Measurements from ENCODE around the gene KCNK2.
A peak's percentile ranks its signal among the peaks of the same experiment; 100 is the strongest.

The KCNK2 gene

GRCh38 chr1:215264649-215265048 is 182.1 kb downstream of the KCNK2 start:
- H3K36me3 ChIP-seq (replicated peaks) = no peaks in the 10 kb centered on the region
- DNase-seq = no peak
- H3K4me3 ChIP-seq (ENCODE audit: low read depth, low read length) = no peak overlapping the region
- no peaks in the 10 kb centered on the region for H3K27me3 ChIP-seq (replicated peaks)
- H3K27ac ChIP-seq = no peak overlapping the region
- no peak for TF ChIP-seq CTCF (IDR thresholded peaks at IDR 0.05; ENCODE audit: low read depth, low read length, missing control alignments)
- in situ Hi-C loops (cut with HindIII; ENCODE audit: low pct_ligation_motif_present, low sequenced_read_pairs) = no loop called here

GRCh38 chr1:215267495-215267894 is 185.0 kb downstream of the KCNK2 start:
- Histone ChIP-seq H3K36me3 (replicated peaks) (no peaks in the 10 kb centered on the region), H3K27ac (no peak overlapping the region), H3K4me3 (ENCODE audit: low read depth, low read length) (no peak overlapping the region), H3K27me3 (replicated peaks) (no peaks in the 10 kb centered on the region)
- DNase-seq = no peak
- in situ Hi-C loops (cut with HindIII; ENCODE audit: low pct_ligation_motif_present, low sequenced_read_pairs) = no loop called here
- TF ChIP-seq CTCF (IDR thresholded peaks at IDR 0.05; ENCODE audit: low read depth, low read length, missing control alignments) = no peak

- H3K27ac ChIP-seq = no peak overlapping the region
- H3K27me3 ChIP-seq (replicated peaks) = no peaks in the 10 kb centered on the region
- no peak overlapping the region for H3K4me3 ChIP-seq (ENCODE audit: low read depth, low read length)
- in situ Hi-C loops (cut with HindIII; ENCODE audit: low pct_ligation_motif_present, low sequenced_read_pairs) = no loop called here
- peak; percentile 34 for TF ChIP-seq CTCF (IDR thresholded peaks at IDR 0.05; ENCODE audit: low read depth, low read length, missing control alignments)
- no peak for DNase-seq
- H3K36me3 ChIP-seq (replicated peaks) = no peaks in the 10 kb centered on the region
Measured at GRCh38 chr1:215269955-215270354, 187.4 kb downstream of the KCNK2 start.

GRCh38 chr1:215273838-215274516 is 191.4 kb downstream of the KCNK2 start:
- no peak overlapping the region for H3K4me3 ChIP-seq (ENCODE audit: low read depth, low read length)
- in situ Hi-C loops (cut with HindIII; ENCODE audit: low pct_ligation_motif_present, low sequenced_read_pairs) = no loop called here
- peak; percentile 11 for DNase-seq
- TF ChIP-seq CTCF (IDR thresholded peaks at IDR 0.05; ENCODE audit: low read depth, low read length, missing control alignments) = no peak
- no peaks in the 10 kb centered on the region for H3K27me3 ChIP-seq (replicated peaks)
- H3K36me3 ChIP-seq (replicated peaks) = no peaks in the 10 kb centered on the region
- no peak overlapping the region for H3K27ac ChIP-seq

GRCh38 chr1:215276582-215276981 is 194.0 kb downstream of the KCNK2 start:
- H3K4me3 ChIP-seq (ENCODE audit: low read depth, low read length) = no peak overlapping the region
- no peak for DNase-seq
- no peaks in the 10 kb centered on the region for H3K27me3 ChIP-seq (replicated peaks)
- in situ Hi-C loops (cut with HindIII; ENCODE audit: low pct_ligation_motif_present, low sequenced_read_pairs) = no loop called here
- TF ChIP-seq CTCF (IDR thresholded peaks at IDR 0.05; ENCODE audit: low read depth, low read length, missing control alignments) = no peak
- no peak overlapping the region for H3K27ac ChIP-seq
- no peaks in the 10 kb centered on the region for H3K36me3 ChIP-seq (replicated peaks)

- TF ChIP-seq CTCF (IDR thresholded peaks at IDR 0.05; ENCODE audit: low read depth, low read length, missing control alignments) = no peak
Measured at GRCh38 chr1:215277532-215277931, 195.0 kb downstream of the KCNK2 start.

More at GRCh38 chr1:215277532-215277931, 195.0 kb downstream of the KCNK2 start:
- no peak overlapping the region for H3K4me3 ChIP-seq (ENCODE audit: low read depth, low read length)
- no peak overlapping the region for H3K27ac ChIP-seq
- no peaks in the 10 kb centered on the region for H3K27me3 ChIP-seq (replicated peaks)
- no peaks in the 10 kb centered on the region for H3K36me3 ChIP-seq (replicated peaks)
- no peak for DNase-seq
- in situ Hi-C loops (cut with HindIII; ENCODE audit: low pct_ligation_motif_present, low sequenced_read_pairs) = no loop called here
